ENCODE measurements around the gene SLCO4A1.

Gene SLCO4A1, protein sequence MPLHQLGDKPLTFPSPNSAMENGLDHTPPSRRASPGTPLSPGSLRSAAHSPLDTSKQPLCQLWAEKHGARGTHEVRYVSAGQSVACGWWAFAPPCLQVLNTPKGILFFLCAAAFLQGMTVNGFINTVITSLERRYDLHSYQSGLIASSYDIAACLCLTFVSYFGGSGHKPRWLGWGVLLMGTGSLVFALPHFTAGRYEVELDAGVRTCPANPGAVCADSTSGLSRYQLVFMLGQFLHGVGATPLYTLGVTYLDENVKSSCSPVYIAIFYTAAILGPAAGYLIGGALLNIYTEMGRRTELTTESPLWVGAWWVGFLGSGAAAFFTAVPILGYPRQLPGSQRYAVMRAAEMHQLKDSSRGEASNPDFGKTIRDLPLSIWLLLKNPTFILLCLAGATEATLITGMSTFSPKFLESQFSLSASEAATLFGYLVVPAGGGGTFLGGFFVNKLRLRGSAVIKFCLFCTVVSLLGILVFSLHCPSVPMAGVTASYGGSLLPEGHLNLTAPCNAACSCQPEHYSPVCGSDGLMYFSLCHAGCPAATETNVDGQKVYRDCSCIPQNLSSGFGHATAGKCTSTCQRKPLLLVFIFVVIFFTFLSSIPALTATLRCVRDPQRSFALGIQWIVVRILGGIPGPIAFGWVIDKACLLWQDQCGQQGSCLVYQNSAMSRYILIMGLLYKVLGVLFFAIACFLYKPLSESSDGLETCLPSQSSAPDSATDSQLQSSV

DNA sequence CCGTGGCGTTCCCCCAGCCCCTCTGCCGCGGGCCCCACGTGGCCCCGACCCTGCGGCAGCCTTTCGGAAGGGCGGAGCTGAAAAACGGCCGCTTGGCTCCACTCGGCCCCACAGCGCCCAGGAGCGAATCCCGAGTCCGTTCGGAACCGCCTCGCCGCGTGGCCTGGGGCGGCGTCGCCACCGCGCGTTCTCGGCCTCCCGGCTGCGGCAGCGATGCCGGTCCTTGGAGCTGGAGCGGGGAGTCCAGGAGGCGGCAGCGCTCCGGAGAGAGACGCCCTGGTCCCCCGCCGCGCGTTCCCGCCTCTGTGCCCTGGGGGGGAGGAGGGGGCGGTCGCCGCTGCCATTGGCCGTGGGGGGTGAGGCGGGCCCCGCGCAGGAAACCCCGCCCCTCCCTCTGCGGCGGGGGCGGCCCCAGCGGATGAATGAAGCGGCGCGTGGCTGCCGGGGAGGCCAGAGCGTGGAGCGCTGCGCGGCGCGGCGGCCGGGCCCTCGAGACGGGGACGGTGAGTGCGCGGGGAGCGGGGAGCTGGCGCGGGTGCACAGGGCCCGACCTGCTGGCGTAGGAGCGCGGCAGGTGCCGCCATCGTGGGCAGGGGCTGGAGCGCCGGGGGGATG lies at the start of gene SLCO4A1:
TSS of gene SLCO4A1 (plus strand) at position 453 of the 615 bp plus-strand sequence. CDS start 13,952 bp downstream, outside the sequence.
- DNase-seq (ENCODE audit: low spot score in 2 of 2) (peak; percentile 68 to 73), ATAC-seq (replicated peaks; ENCODE audit: extremely low read depth, poor library complexity, severe bottlenecking) (peak; percentile 86)
- H3K27ac Mint-ChIP-seq (ENCODE audit: low read depth): no peak within 1 kb of the TSS
- no peaks in the 10 kb centered on the region for H3K9me3 Mint-ChIP-seq
- peaks cover 10% of the 10 kb centered on the region for H3K36me3 Mint-ChIP-seq (ENCODE audit: insufficient read depth)
- peak within 1 kb of the TSS; percentile 74 for H3K4me3 Mint-ChIP-seq
- H3K4me1 Mint-ChIP-seq: peaks cover 6% of the 10 kb centered on the region
- no peaks in the 10 kb centered on the region for H3K27me3 Mint-ChIP-seq

DNA sequence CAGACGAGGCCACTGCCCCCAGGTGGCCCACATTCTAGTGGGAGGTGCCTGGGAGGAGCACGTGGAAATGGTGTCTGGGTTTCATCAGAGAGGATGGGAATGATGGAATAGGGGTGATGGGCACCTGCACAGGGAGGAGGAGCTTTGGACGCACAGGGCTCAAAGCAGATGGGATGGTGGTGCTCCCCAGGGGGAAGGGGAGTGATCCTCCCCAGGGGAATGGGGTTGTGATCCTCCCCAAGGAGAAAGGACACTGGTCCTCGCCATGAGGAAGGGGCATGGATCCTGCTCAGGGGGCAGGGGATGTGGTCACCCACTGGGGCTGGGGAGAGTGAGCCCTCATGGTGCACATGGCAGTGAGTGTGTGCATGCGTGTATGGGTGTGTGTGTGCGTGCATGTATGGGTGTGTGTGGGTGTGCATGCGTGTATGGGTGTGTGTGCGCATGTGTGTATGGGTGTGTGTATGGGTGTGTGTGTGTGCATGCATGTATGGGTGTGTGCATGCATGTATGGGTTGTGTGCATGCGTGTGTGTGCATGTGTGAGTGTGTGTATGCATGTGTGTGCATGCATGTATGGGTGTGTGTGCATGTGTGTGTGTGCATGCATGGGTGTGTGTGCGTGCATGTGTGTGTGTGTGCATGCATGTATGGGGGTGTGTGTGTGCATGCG lies 49.7 kb upstream of the SLCO4A1 start:
- ATAC-seq (replicated peaks; ENCODE audit: extremely low read depth, poor library complexity, severe bottlenecking) (no peak), DNase-seq (ENCODE audit: low spot score in 2 of 2) (no peak)
- H3K4me1 Mint-ChIP-seq: no peaks in the 10 kb centered on the region
- peaks cover 22% of the 10 kb centered on the region for H3K27me3 Mint-ChIP-seq
- no peak overlapping the region for H3K4me3 Mint-ChIP-seq
- H3K27ac Mint-ChIP-seq (ENCODE audit: low read depth): no peak overlapping the region
- H3K36me3 Mint-ChIP-seq (ENCODE audit: insufficient read depth): no peaks in the 10 kb centered on the region
- H3K9me3 Mint-ChIP-seq: no peaks in the 10 kb centered on the region

DNA sequence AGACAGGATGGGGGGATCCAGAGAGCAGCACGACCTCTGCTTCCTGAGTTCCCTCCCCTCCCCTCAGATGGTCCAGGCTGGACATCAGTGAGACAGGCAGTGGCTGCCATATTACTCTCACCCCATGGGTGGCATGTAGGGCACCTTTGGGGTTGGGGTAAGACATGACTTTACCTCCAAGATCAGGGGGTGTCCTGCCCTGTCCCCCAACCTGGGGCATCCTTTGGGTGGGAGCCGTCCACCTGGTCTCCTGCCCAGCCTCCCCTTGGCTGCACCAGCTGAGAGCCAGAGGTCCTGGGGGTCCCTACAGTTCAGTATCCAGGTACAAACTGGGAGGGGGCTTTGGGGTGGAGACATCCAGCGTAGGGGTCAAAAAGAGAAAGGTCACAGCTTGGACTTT lies 48.7 kb upstream of the SLCO4A1 start:
- H3K27me3 Mint-ChIP-seq: peaks cover 32% of the 10 kb centered on the region
- no peak for DNase-seq (ENCODE audit: low spot score in 2 of 2)

DNA sequence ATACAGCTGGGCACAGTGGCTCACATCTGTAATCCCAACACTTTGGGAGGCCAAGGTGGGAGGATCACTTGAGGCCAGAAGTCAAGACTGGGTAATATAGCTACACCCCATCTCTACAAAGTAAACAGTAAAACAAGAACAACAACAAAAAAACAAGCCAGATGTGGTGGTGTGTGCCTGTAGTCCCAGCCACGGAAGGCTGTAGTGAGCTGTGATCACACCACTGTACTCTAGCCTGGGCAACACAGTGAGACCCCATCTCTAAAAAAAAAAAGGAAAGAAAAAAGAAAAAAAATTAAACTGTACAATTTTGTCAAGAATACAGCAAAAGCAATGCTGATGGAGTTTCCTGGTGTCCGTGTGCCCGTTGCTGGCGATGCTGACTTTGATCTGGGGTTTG lies 47.2 kb upstream of the SLCO4A1 start:
- H3K27me3 Mint-ChIP-seq: peaks cover 35% of the 10 kb centered on the region
- H3K4me3 Mint-ChIP-seq: no peak overlapping the region
- H3K36me3 Mint-ChIP-seq (ENCODE audit: insufficient read depth): no peaks in the 10 kb centered on the region
- H3K27ac Mint-ChIP-seq (ENCODE audit: low read depth): no peak overlapping the region
- DNase-seq (ENCODE audit: low spot score in 2 of 2) (no peak), ATAC-seq (replicated peaks; ENCODE audit: extremely low read depth, poor library complexity, severe bottlenecking) (no peak)
- H3K4me1 Mint-ChIP-seq: no peaks in the 10 kb centered on the region
- no peaks in the 10 kb centered on the region for H3K9me3 Mint-ChIP-seq

More for the DNA sequence above, 48.7 kb upstream of the SLCO4A1 start:
- H3K27ac Mint-ChIP-seq (ENCODE audit: low read depth): no peak overlapping the region
- H3K36me3 Mint-ChIP-seq (ENCODE audit: insufficient read depth): no peaks in the 10 kb centered on the region
- no peaks in the 10 kb centered on the region for H3K9me3 Mint-ChIP-seq
- no peak overlapping the region for H3K4me3 Mint-ChIP-seq
- ATAC-seq (replicated peaks; ENCODE audit: extremely low read depth, poor library complexity, severe bottlenecking): no peak
- H3K4me1 Mint-ChIP-seq: no peaks in the 10 kb centered on the region

DNA sequence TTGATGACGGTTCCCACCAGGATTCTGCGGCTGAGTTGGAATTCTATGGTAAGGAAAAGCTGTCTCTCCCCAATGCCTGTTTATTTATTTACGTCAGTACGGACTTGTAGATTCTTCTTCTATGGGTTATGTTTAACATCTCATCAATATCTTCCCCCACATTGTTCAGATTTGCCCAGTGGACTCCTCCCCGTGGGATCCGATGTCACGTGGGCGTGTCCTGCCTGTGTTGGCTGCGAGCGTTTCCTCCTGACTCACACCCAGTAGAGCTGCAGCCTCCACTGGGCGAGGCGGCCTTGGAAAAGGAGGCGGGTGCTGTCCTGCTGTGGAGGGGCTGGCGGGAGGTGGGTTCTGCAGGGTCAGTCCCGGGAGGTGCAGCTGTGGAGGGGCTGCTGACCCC lies 46.8 kb upstream of the SLCO4A1 start:
- H3K4me1 Mint-ChIP-seq: no peaks in the 10 kb centered on the region
- DNase-seq (ENCODE audit: low spot score in 2 of 2) (no peak), ATAC-seq (replicated peaks; ENCODE audit: extremely low read depth, poor library complexity, severe bottlenecking) (no peak)
- no peaks in the 10 kb centered on the region for H3K36me3 Mint-ChIP-seq (ENCODE audit: insufficient read depth)
- H3K9me3 Mint-ChIP-seq: no peaks in the 10 kb centered on the region
- peaks cover 40% of the 10 kb centered on the region for H3K27me3 Mint-ChIP-seq
- no peak overlapping the region for H3K27ac Mint-ChIP-seq (ENCODE audit: low read depth)
- no peak overlapping the region for H3K4me3 Mint-ChIP-seq

DNA sequence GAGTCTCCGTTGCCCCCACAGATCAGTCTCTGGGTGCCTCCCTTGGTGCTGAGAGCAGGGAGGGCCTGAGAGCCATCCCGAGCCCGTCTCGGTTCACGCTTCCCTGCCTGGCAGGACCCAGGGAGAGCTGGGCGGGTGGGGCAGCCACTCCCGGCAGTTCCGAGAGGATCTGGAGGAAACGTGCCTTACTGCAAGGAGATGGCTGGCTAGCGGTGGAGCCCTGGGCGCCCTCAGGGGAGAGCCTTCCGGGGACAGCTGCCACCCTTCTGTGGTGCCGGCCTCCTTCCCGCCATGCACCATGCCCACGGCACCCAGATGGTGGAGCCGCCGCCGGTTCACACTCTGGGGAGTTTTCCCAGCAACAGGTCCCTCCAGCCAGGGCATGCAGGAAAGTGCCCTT lies 45.8 kb upstream of the SLCO4A1 start:
- Mint-ChIP-seq H3K4me1 (no peaks in the 10 kb centered on the region), H3K36me3 (ENCODE audit: insufficient read depth) (no peaks in the 10 kb centered on the region), H3K4me3 (no peak overlapping the region), H3K27ac (ENCODE audit: low read depth) (no peak overlapping the region), H3K27me3 (peaks cover 45% of the 10 kb centered on the region), H3K9me3 (no peaks in the 10 kb centered on the region)
- no peak for ATAC-seq (replicated peaks; ENCODE audit: extremely low read depth, poor library complexity, severe bottlenecking)
- no peak for DNase-seq (ENCODE audit: low spot score in 2 of 2)

DNA sequence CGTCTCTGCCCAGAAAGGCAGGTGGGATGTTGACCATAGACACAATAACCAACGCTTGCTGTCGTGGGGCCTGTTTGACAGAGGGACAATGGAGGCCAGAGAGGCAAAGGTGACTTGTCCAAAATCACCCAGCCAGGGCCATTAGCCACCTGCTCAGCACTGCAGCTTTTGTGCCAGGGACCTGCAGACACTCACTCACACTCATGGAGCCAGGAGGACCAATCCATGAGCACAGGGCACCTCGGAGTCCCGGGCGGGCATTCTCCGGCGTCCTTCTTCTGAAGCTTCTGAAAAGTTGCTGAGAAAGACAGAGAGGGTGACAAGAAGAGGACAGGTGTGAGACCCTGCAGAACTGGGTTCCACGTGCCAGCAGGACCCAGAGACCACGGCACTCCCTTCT lies 45.4 kb upstream of the SLCO4A1 start:
- DNase-seq (ENCODE audit: low spot score in 2 of 2) (no peak), ATAC-seq (replicated peaks; ENCODE audit: extremely low read depth, poor library complexity, severe bottlenecking) (no peak)
- Mint-ChIP-seq H3K27me3 (peaks cover 45% of the 10 kb centered on the region), H3K36me3 (ENCODE audit: insufficient read depth) (no peaks in the 10 kb centered on the region), H3K27ac (ENCODE audit: low read depth) (no peak overlapping the region), H3K4me3 (no peak overlapping the region), H3K4me1 (peaks cover 1% of the 10 kb centered on the region), H3K9me3 (no peaks in the 10 kb centered on the region)

DNA sequence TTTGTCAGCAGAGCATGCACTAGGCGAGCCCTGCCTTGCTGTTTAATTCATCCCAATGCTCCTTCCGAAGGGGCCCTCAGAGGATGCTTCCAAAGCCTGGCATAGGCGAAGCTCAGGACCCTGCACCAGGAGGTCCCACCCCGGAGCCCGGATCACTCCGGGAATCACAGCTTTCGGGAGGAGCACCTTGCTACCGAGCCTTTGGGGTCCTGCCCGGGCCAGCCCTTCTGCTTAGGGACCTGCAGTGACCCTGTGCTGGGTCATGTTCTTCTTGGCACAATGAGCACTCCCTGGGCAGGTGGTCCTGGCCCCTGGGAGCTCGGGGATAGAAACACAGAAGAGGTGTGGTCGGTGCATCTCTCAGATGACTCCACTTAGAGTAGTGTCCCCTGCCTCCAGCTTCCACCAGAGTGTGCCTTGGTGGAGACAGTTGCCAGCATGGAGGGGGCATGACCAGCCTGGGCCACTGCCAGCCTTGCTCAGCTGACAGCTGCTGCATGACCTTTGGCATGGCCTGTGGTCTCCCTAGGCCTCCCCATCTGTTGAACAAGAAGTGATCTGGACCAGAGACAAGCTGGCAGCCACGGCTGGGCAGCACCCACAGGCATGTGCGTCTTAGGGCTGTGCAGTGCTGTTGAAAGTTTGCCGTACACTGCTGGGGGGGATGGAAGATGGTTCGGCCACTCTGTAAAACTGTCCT lies 44.7 kb upstream of the SLCO4A1 start:
- DNase-seq (ENCODE audit: low spot score in 2 of 2) (no peak), ATAC-seq (replicated peaks; ENCODE audit: extremely low read depth, poor library complexity, severe bottlenecking) (no peak)
- Mint-ChIP-seq H3K4me1 (peaks cover 8% of the 10 kb centered on the region), H3K27ac (ENCODE audit: low read depth) (no peak overlapping the region), H3K27me3 (peaks cover 45% of the 10 kb centered on the region), H3K4me3 (no peak overlapping the region), H3K9me3 (no peaks in the 10 kb centered on the region), H3K36me3 (ENCODE audit: insufficient read depth) (no peaks in the 10 kb centered on the region)

DNA sequence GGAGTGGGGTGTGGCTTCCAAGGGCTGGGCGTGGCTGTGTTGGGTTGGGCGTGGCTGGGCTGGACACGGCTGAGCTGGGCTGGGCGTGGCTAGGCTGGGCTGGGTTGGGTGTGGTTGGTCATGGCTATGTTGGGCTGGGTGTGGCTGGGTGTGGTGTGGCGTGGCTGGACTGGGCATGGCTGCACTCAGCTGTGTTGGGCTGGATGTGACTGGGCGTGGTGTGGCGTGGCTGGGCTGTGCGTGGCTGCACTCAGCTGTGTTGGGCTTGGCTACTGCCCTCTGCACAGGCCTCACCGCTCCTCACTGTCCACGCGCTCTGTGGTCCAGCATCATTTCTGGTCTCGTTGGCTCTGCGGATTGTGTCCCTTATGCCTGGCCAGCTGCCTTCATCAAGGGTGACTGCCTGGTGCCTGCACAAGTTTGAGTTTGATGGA lies 43.5 kb upstream of the SLCO4A1 start:
- H3K36me3 Mint-ChIP-seq (ENCODE audit: insufficient read depth): peaks cover 4% of the 10 kb centered on the region
- no peak overlapping the region for H3K4me3 Mint-ChIP-seq
- no peaks in the 10 kb centered on the region for H3K9me3 Mint-ChIP-seq
- H3K27ac Mint-ChIP-seq (ENCODE audit: low read depth): no peak overlapping the region
- DNase-seq (ENCODE audit: low spot score in 2 of 2): no peak
- peaks cover 15% of the 10 kb centered on the region for H3K4me1 Mint-ChIP-seq
- peaks cover 45% of the 10 kb centered on the region for H3K27me3 Mint-ChIP-seq
- ATAC-seq (replicated peaks; ENCODE audit: extremely low read depth, poor library complexity, severe bottlenecking): no peak

DNA sequence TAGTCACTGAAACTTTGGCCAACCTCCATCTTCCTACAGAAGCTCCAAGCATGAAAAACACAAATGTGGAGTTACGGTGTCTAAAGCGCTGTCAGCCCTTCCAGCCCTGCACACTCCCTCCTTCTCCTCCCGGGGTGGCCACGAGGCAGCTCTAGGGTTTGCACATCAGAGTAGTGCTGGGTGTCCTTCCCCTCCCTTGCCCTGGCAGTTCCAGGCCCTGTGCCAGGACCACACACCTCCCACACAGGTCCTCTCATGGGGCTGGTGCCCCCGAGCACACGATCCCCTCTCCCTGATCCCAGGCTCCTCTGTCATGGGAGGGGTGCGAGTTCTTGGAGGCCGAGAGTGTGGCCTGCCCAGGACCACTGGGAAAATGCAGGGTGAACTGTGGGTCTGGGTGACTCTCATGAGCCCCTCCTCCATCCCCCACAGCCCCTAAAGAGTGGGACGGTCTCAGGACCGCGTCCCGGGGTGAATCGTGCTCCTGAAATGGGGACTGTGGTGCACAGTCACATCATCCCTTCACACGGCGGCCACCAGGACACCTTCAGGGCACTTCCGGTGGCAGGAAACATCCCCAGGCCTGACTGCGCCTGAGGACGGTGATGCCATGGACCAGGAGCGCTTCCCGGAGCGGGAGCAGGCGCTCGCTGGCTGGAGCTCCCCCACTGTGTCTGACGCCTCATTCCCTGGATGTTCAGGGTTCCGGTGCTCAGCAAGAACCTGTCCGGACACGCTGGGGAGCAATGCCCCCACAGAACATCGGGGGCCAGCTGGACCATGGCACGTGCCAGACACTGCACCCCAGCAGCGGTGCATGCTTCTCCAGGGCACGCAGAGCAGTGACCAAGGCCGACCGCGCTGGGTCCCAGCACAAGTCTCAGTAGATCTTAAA lies 42.8 kb upstream of the SLCO4A1 start:
- ATAC-seq (replicated peaks; ENCODE audit: extremely low read depth, poor library complexity, severe bottlenecking): no peak
- Mint-ChIP-seq H3K4me3 (no peak overlapping the region), H3K36me3 (ENCODE audit: insufficient read depth) (peaks cover 4% of the 10 kb centered on the region), H3K9me3 (no peaks in the 10 kb centered on the region), H3K4me1 (peaks cover 15% of the 10 kb centered on the region), H3K27ac (ENCODE audit: low read depth) (no peak overlapping the region), H3K27me3 (peaks cover 40% of the 10 kb centered on the region)
- no peak for DNase-seq (ENCODE audit: low spot score in 2 of 2)

DNA sequence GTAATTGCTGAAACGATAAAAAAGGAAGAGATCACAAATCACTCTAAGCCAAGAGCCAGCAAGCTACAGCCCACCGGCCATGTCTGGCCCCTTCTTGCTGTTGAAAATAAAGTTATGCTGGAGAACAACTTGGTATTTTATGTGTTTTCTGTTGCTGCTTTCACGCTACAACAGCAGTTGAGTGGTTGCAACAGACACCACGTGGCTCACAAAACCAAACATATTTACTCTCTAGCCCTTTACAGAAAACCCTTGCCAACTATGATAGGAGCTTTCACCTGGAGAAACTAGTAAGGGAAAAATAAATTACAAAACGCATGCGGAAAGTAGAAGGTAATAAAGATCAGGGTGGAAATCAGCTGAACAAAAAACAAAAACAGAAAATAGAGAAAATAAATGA lies 41.1 kb upstream of the SLCO4A1 start:
- peaks cover 15% of the 10 kb centered on the region for H3K4me1 Mint-ChIP-seq
- no peak for ATAC-seq (replicated peaks; ENCODE audit: extremely low read depth, poor library complexity, severe bottlenecking)
- no peak overlapping the region for H3K4me3 Mint-ChIP-seq
- no peak overlapping the region for H3K27ac Mint-ChIP-seq (ENCODE audit: low read depth)
- peaks cover 25% of the 10 kb centered on the region for H3K27me3 Mint-ChIP-seq
- no peaks in the 10 kb centered on the region for H3K9me3 Mint-ChIP-seq
- peaks cover 4% of the 10 kb centered on the region for H3K36me3 Mint-ChIP-seq (ENCODE audit: insufficient read depth)
- DNase-seq (ENCODE audit: low spot score in 2 of 2): no peak

Measured in central memory CD8-positive, alpha-beta T cell (primary cell).